Measurements from ENCODE around the gene NR5A2.

Gene NR5A2

DNA sequence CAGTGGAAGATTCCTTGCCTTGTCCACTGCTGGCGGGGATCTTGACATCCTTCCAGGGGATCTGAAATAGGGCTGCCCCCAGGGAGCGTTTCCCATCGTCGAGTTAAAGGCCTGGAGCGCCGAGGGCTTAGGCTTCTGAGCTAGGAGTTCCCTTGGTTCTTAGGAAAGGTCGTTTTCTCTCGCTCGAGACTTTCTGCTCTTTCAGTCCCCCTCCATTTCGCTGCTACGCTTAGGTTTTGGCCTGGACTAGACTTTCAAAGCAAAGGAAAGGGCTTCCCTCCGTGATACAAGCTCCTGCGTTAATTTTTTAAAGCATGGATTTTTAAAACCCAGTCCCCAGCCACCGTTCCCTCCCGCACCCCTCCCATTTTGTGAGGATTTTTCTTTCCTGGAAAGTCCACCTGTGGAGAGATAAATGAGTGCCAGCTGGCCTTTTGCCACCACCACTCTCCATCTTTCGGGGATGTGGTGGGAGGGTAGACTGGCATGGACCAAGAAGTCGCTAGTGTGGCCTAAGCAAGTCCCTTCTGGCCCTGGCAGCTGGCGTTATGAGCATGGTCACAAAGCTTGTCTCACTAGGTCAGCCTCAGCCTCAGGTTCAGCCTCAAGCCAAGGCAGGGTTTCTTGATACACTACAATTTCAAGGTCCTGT, 9.2 kb downstream of the NR5A2 start:
- DNase-seq (ENCODE audit: low read depth), result no peak
- TF ChIP-seq MYC (IDR thresholded peaks at IDR 0.05; ENCODE audit: low read depth, low read length) (no peak), POLR2A (IDR thresholded peaks at IDR 0.05; ENCODE audit: extremely low read depth, insufficient read length) (no peak), CTCF (IDR thresholded peaks at IDR 0.05; ENCODE audit: low read depth, low read length) (no peak)
- TF ChIP-seq, protein P1, sequence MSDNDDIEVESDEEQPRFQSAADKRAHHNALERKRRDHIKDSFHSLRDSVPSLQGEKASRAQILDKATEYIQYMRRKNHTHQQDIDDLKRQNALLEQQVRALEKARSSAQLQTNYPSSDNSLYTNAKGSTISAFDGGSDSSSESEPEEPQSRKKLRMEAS (IDR thresholded peaks at IDR 0.05; ENCODE audit: low read depth, low read length), result no peak
- H3K4me3 ChIP-seq (ENCODE audit: low read depth, low read length), result no peak overlapping the region

DNA sequence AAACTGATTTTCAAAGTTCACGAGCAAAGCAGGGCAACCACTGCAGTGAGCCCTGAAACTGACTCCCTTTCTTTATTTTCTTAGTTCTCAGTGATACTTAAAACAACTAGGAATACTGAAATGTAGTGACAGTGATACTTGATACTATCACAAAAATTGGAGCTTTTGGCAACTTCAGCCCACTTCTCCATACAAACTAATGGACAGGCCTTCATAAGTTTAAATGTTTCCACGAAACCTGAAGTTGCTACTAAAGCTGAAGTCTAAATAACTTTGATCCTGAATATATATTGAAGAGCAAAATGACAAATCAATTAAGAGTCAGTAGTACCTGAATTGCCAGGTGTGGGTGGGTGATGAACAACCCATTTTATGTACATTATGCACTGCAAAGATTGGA, 10.0 kb downstream of the NR5A2 start:
- TF ChIP-seq, protein P1 (IDR thresholded peaks at IDR 0.05; ENCODE audit: low read depth, low read length), result no peak
- TF ChIP-seq MYC (IDR thresholded peaks at IDR 0.05; ENCODE audit: low read depth, low read length) (no peak), POLR2A (IDR thresholded peaks at IDR 0.05; ENCODE audit: extremely low read depth, insufficient read length) (no peak), CTCF (IDR thresholded peaks at IDR 0.05; ENCODE audit: low read depth, low read length) (no peak)
- DNase-seq (ENCODE audit: low read depth), result no peak
- H3K4me3 ChIP-seq (ENCODE audit: low read depth, low read length), result no peak overlapping the region

GRCh38 chr1:200037904-200038303, 10.4 kb downstream of the NR5A2 start:
- TF ChIP-seq, protein P1 (IDR thresholded peaks at IDR 0.05; ENCODE audit: low read depth, low read length), result no peak
- TF ChIP-seq POLR2A (IDR thresholded peaks at IDR 0.05; ENCODE audit: extremely low read depth, insufficient read length) (no peak), MYC (IDR thresholded peaks at IDR 0.05; ENCODE audit: low read depth, low read length) (no peak), CTCF (IDR thresholded peaks at IDR 0.05; ENCODE audit: low read depth, low read length) (no peak)
- no peak overlapping the region for H3K4me3 ChIP-seq (ENCODE audit: low read depth, low read length)
- no peak for DNase-seq (ENCODE audit: low read depth)

DNA sequence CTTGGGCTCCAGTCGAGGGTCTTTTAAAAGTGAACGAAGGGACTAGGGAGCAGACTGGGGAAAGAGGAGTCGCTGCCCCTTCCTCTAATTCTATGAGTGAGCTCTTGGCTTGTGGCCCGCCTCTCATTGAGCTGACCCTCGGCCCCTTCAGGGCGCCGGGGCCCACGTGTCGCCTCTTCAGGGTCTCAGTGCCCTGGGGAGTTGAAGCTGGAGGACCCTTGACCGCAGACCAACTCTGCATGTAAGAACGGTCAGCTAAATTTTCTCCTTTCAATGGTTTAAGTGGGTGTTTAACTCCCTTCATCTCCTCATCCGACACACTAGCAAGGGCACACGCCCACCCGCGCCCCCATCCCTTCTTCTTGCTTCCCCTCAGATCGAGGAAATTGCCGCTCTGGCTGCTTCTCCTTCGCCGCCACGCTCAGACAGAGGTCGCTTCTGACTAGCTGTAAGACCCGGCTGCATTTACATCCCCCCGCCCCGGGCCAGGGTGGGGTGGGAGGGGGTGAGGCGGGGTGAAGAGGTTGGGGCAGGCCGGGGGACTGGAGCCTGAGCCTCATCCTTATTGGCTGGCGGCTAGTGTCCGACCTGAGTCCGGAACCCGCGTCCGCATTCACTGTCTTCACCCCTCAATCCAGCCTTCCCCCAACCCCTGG, 10.9 kb downstream of the NR5A2 start:
- TF ChIP-seq MYC (IDR thresholded peaks at IDR 0.05; ENCODE audit: low read depth, low read length) (no peak), POLR2A (IDR thresholded peaks at IDR 0.05; ENCODE audit: extremely low read depth, insufficient read length) (no peak), CTCF (IDR thresholded peaks at IDR 0.05; ENCODE audit: low read depth, low read length) (no peak)
- TF ChIP-seq, protein P1 (IDR thresholded peaks at IDR 0.05; ENCODE audit: low read depth, low read length), result no peak
- no peak overlapping the region for H3K4me3 ChIP-seq (ENCODE audit: low read depth, low read length)
- no peak for DNase-seq (ENCODE audit: low read depth)

- H3K4me3 ChIP-seq (ENCODE audit: low read depth, low read length), result peak overlapping the region; percentile 28
- TF ChIP-seq CTCF (IDR thresholded peaks at IDR 0.05; ENCODE audit: low read depth, low read length) (no peak), POLR2A (IDR thresholded peaks at IDR 0.05; ENCODE audit: extremely low read depth, insufficient read length) (no peak), MYC (IDR thresholded peaks at IDR 0.05; ENCODE audit: low read depth, low read length) (no peak)
- TF ChIP-seq, protein P1 (IDR thresholded peaks at IDR 0.05; ENCODE audit: low read depth, low read length), result no peak
- peak; percentile 52 for DNase-seq (ENCODE audit: low read depth)
Measured at GRCh38 chr1:200038981-200039848, 11.7 kb downstream of the NR5A2 start.

All from NB4 (cell line).